GM23338 (cell line): Measurements from ENCODE around the gene CLCNKA. TPM values are rescaled to one million over a fixed set of nuclear protein-coding genes. Genes with fewer than 3 reads are reported as not detected.

ENCODE experiments used
- ATAC-seq: fragments of 200-7000 bp; cut with Tn5 transposase; 3 replicates; pipeline ENCODE4 v1.9.1; 2020
- DNase-seq: peaks from one replicate; pipeline ENCODE4 v3.0.0-alpha.2; 2015; ENCODE audit warnings: low spot score
- H2AFZ ChIP-seq: fragments of 200-600 bp; sonication (generic); 2 replicates; pipeline ENCODE4 v1.8.0; 2016; ENCODE audit warnings: antibody characterized with exemption, mild to moderate bottlenecking, moderate library complexity
- H3F3A ChIP-seq: fragments of 200-600 bp; sonication (generic); replicated peaks from 2 replicates; pipeline ENCODE4 v1.8.0; 2017; ENCODE audit warnings: antibody characterized with exemption, mixed run types, low read depth
- H3K27ac ChIP-seq: fragments of 200-600 bp; sonication (generic); 2 replicates; pipeline ENCODE4 v1.6.1; 2016; ENCODE audit warnings: low read depth
- H3K27me3 ChIP-seq: fragments of 200-600 bp; sonication (generic); 2 replicates; pipeline ENCODE4 v1.8.0; 2016; ENCODE audit warnings: mild to moderate bottlenecking, mixed run types, moderate library complexity; ENCODE audit not compliant: insufficient read depth
- H3K36me3 ChIP-seq: fragments of 200-600 bp; sonication (generic); 2 replicates; pipeline ENCODE4 v1.8.0; 2016; ENCODE audit warnings: mild to moderate bottlenecking; ENCODE audit not compliant: insufficient read depth
- H3K4me1 ChIP-seq: fragments of 200-600 bp; sonication (generic); 2 replicates; pipeline ENCODE4 v1.8.0; 2016; ENCODE audit warnings: mild to moderate bottlenecking, moderate library complexity; ENCODE audit not compliant: insufficient read depth
- H3K4me2 ChIP-seq: fragments of 200-600 bp; sonication (generic); 2 replicates; pipeline ENCODE4 v1.7.1; 2017; ENCODE audit warnings: mixed run types
- H3K4me3 ChIP-seq: fragments of 200-600 bp; sonication (generic); 2 replicates; pipeline ENCODE4 v1.6.1; 2016; ENCODE audit warnings: mixed run types
- H3K79me2 ChIP-seq: fragments of 200-600 bp; sonication (generic); replicated peaks from 2 replicates; pipeline ENCODE4 v1.8.0; 2017; ENCODE audit warnings: mild to moderate bottlenecking; ENCODE audit not compliant: insufficient read depth
- H3K9me2 ChIP-seq: fragments of 200-600 bp; sonication (generic); 2 replicates; pipeline ENCODE4 v1.8.0; 2017; ENCODE audit not compliant: insufficient read depth
- H4K20me1 ChIP-seq: fragments of 200-600 bp; sonication (generic); replicated peaks from 2 replicates; pipeline ENCODE4 v1.8.0; 2017; ENCODE audit warnings: mild to moderate bottlenecking; ENCODE audit not compliant: insufficient read depth
- H3K27ac Mint-ChIP-seq: 2 replicates; pipeline ENCODE4 v1.8.0; 2020; ENCODE audit warnings: inconsistent platforms, mild to moderate bottlenecking, moderate library complexity, mixed read lengths
- H3K27me3 Mint-ChIP-seq: 3 replicates; pipeline ENCODE4 v1.8.0; 2022; ENCODE audit warnings: low read depth, mild to moderate bottlenecking, moderate library complexity, mixed read lengths, inconsistent platforms; ENCODE audit not compliant: insufficient read depth, poor library complexity
- H3K36me3 Mint-ChIP-seq: 3 replicates; pipeline ENCODE4 v1.8.0; 2021; ENCODE audit warnings: low read depth, mild to moderate bottlenecking, inconsistent platforms, moderate library complexity, mixed read lengths
- H3K4me1 Mint-ChIP-seq: 3 replicates; pipeline ENCODE4 v1.8.0; 2020; ENCODE audit warnings: mild to moderate bottlenecking, inconsistent platforms, mixed read lengths
- H3K4me3 Mint-ChIP-seq: 3 replicates; pipeline ENCODE4 v1.8.0; 2021; ENCODE audit warnings: moderate library complexity, mild to moderate bottlenecking, inconsistent platforms, mixed read lengths
- H3K9me3 Mint-ChIP-seq: 3 replicates; pipeline ENCODE4 v1.8.0; 2020; ENCODE audit warnings: moderate library complexity, mild to moderate bottlenecking, inconsistent platforms, mixed read lengths
- CREB1 ChIP-seq: fragments of 250-450 bp; sonication (Bioruptor Pico); IDR thresholded peaks from 2 replicates; pipeline ENCODE4 v1.5.0; 2020; ENCODE audit warnings: low read depth, mild to moderate bottlenecking, moderate library complexity
- EZH2 ChIP-seq: fragments of 200-600 bp; sonication (generic); IDR thresholded peaks from one replicate; pipeline ENCODE4 v1.8.0; 2017; ENCODE audit warnings: antibody characterized with exemption, mild to moderate bottlenecking, low read depth; ENCODE audit not compliant: unreplicated experiment
- EZH2phosphoT487 ChIP-seq: fragments of 200-600 bp; sonication (generic); IDR thresholded peaks from one replicate; pipeline ENCODE4 v1.8.1; 2018; ENCODE audit warnings: antibody characterized with exemption; ENCODE audit not compliant: unreplicated experiment
- NANOG ChIP-seq: IDR thresholded peaks from 2 replicates; pipeline ENCODE4 v1.6.1; 2016; ENCODE audit warnings: antibody characterized with exemption, borderline replicate concordance
- POLR2AphosphoS5 ChIP-seq: IDR thresholded peaks from 2 replicates; pipeline ENCODE4 v1.6.1; 2016; ENCODE audit warnings: antibody characterized with exemption, low read depth
- STAT1 ChIP-seq: IDR thresholded peaks from one replicate; pipeline ENCODE4 v1.6.1; 2016; ENCODE audit warnings: antibody characterized with exemption; ENCODE audit not compliant: unreplicated experiment
- polyA plus RNA-seq: library from polyadenylated mRNA; unstranded; fragments of >200 nt; fragmentation: Nextera tagmentation; extraction: Ambion mirVana; gene quantifications from 2 replicates; pipeline ENCODE4 v1.2.1, GENCODE V29; 2016
- total RNA-seq: library from RNA; depleted of rRNA; stranded (reverse); fragments of >200 nt; shearing (Covaris generic); gene quantifications from 2 replicates; pipeline ENCODE4 v1.2.3, GENCODE V29; 2014
- TF ChIP-seq, protein P1 (sequence below), 2 experiments: fragments of 200-600 bp in 1 of 2; sonication (generic) in 1 of 2; conservative IDR thresholded peaks; 2 replicates each; pipeline versions ENCODE4 v1.5.1 to v1.6.1; 2016 to 2017; ENCODE audit warnings: antibody characterized with exemption in 2 of 2, low read depth in 2 of 2, mild to moderate bottlenecking in 2 of 2, moderate library complexity in 1 of 2
- TF ChIP-seq, protein P2 (sequence below): IDR thresholded peaks from one replicate; pipeline ENCODE4 v1.6.1; 2018; ENCODE audit warnings: antibody characterized with exemption; ENCODE audit not compliant: unreplicated experiment
- TF ChIP-seq, protein P3 (sequence below): IDR thresholded peaks from 2 replicates; pipeline ENCODE4 v1.6.1; 2016; ENCODE audit warnings: antibody characterized with exemption

The CLCNKA gene
- total and polyA plus RNA-seq, 2 experiments from 2014 or later, result 0.59 to 0.76 TPM

DNA sequence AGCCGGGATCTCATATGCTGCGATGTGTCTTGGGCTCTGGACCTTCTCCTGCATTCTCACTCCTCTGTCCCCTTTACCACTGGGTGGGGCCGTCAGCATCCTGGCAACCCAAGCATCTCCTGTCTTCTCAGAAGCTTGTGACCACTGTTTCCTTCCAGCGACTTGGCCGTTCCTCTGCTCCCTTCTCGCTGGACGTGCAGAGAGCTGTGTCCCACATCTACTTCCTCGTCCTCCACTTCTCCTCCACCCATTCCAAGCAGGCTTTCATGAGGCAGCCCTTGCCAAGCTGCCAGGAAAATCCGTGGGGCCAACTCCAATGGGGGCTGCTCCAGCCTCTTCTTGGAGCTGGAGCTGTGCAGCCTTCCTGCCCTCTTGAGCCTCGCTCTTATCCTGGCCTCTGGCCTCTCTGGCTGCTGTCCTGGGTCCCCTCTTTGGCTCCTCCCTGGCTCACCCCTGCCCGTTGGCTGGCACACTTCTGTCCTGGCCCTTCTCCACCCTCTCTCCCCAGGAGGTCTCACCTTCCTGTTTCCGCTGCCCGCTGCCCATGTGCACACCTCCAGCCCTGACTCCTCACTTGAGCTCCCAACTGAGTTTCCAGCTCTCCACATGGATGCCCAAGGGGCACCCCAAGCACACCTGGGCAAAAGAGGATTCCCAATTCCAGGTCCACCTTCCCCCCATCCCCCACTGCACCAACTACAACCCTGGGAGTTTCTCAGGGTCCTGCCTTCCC, 42.9 kb downstream of the CLCNKA start:
- Mint-ChIP-seq H3K36me3 (no peaks in the 10 kb centered on the region), H3K4me3 (no peak overlapping the region), H3K27ac (no peak overlapping the region), H3K4me1 (peaks cover 36% of the 10 kb centered on the region), H3K27me3 (peaks cover 13% of the 10 kb centered on the region), H3K9me3 (no peaks in the 10 kb centered on the region)
- H3K4me3 ChIP-seq, result no peak overlapping the region
- TF ChIP-seq CREB1 (CRISPR knock-in tag), result no peak
- TF ChIP-seq, protein P1, sequence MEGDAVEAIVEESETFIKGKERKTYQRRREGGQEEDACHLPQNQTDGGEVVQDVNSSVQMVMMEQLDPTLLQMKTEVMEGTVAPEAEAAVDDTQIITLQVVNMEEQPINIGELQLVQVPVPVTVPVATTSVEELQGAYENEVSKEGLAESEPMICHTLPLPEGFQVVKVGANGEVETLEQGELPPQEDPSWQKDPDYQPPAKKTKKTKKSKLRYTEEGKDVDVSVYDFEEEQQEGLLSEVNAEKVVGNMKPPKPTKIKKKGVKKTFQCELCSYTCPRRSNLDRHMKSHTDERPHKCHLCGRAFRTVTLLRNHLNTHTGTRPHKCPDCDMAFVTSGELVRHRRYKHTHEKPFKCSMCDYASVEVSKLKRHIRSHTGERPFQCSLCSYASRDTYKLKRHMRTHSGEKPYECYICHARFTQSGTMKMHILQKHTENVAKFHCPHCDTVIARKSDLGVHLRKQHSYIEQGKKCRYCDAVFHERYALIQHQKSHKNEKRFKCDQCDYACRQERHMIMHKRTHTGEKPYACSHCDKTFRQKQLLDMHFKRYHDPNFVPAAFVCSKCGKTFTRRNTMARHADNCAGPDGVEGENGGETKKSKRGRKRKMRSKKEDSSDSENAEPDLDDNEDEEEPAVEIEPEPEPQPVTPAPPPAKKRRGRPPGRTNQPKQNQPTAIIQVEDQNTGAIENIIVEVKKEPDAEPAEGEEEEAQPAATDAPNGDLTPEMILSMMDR (conservative IDR thresholded peaks at IDR 0.05; ENCODE audit: low read depth in 2 of 2), result peak in 1 of 2 experiments; percentile 35; a peak in 2 of 4 replicates
- ATAC-seq (no peak; the same call in 2 of the 3 replicates), DNase-seq (no peak)
- no peaks in the 10 kb centered on the region for H4K20me1 ChIP-seq
- H3K9me2 ChIP-seq, result no peaks in the 10 kb centered on the region
- H2AFZ ChIP-seq, result no peak overlapping the region
- H3K27me3 ChIP-seq, result no peaks in the 10 kb centered on the region
- H3K27ac ChIP-seq, result no peak overlapping the region
- no peaks in the 10 kb centered on the region for H3K79me2 ChIP-seq
- no peaks in the 10 kb centered on the region for H3F3A ChIP-seq
- no peaks in the 10 kb centered on the region for H3K36me3 ChIP-seq
- no peaks in the 10 kb centered on the region; the same call in 1 of the 2 replicates for H3K4me1 ChIP-seq
- H3K4me2 ChIP-seq, result no peak overlapping the region

DNA sequence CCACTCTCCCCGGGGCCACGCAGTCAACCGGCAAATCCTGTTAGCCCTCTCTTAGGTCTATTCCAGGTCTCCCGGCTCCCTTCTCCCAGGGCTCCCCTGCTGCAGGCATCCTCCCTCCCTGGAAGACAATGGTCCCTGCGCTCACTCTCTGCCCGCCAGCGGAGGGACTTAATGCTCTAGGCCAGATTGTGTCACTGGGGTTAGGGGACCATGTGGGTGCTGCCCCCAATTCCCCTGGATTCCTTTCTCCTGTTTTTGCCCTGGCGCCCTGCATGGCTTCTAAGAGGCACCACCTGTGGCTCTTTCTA, 43.4 kb downstream of the CLCNKA start:
- Histone ChIP-seq H3K27ac (no peak overlapping the region), H4K20me1 (no peaks in the 10 kb centered on the region), H3K4me1 (no peaks in the 10 kb centered on the region; the same call in 1 of the 2 replicates), H3K4me2 (no peak overlapping the region), H3K4me3 (no peak overlapping the region), H3K79me2 (no peaks in the 10 kb centered on the region), H3K9me2 (no peaks in the 10 kb centered on the region), H2AFZ (no peak overlapping the region), H3K36me3 (no peaks in the 10 kb centered on the region), H3K27me3 (no peaks in the 10 kb centered on the region), H3F3A (no peaks in the 10 kb centered on the region)
- ATAC-seq (peak; percentile 32), DNase-seq (no peak)
- Mint-ChIP-seq H3K36me3 (no peaks in the 10 kb centered on the region), H3K4me3 (no peak overlapping the region), H3K27me3 (peaks cover 15% of the 10 kb centered on the region), H3K4me1 (peaks cover 36% of the 10 kb centered on the region), H3K9me3 (no peaks in the 10 kb centered on the region), H3K27ac (no peak overlapping the region)
- TF ChIP-seq NANOG (no peak), STAT1 (no peak), CREB1 (CRISPR knock-in tag) (no peak), EZH2phosphoT487 (no peak), EZH2 (no peak), POLR2AphosphoS5 (no peak)
- TF ChIP-seq, protein P2, sequence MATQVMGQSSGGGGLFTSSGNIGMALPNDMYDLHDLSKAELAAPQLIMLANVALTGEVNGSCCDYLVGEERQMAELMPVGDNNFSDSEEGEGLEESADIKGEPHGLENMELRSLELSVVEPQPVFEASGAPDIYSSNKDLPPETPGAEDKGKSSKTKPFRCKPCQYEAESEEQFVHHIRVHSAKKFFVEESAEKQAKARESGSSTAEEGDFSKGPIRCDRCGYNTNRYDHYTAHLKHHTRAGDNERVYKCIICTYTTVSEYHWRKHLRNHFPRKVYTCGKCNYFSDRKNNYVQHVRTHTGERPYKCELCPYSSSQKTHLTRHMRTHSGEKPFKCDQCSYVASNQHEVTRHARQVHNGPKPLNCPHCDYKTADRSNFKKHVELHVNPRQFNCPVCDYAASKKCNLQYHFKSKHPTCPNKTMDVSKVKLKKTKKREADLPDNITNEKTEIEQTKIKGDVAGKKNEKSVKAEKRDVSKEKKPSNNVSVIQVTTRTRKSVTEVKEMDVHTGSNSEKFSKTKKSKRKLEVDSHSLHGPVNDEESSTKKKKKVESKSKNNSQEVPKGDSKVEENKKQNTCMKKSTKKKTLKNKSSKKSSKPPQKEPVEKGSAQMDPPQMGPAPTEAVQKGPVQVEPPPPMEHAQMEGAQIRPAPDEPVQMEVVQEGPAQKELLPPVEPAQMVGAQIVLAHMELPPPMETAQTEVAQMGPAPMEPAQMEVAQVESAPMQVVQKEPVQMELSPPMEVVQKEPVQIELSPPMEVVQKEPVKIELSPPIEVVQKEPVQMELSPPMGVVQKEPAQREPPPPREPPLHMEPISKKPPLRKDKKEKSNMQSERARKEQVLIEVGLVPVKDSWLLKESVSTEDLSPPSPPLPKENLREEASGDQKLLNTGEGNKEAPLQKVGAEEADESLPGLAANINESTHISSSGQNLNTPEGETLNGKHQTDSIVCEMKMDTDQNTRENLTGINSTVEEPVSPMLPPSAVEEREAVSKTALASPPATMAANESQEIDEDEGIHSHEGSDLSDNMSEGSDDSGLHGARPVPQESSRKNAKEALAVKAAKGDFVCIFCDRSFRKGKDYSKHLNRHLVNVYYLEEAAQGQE, result no peak
- TF ChIP-seq, protein P3, sequence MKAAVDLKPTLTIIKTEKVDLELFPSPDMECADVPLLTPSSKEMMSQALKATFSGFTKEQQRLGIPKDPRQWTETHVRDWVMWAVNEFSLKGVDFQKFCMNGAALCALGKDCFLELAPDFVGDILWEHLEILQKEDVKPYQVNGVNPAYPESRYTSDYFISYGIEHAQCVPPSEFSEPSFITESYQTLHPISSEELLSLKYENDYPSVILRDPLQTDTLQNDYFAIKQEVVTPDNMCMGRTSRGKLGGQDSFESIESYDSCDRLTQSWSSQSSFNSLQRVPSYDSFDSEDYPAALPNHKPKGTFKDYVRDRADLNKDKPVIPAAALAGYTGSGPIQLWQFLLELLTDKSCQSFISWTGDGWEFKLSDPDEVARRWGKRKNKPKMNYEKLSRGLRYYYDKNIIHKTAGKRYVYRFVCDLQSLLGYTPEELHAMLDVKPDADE, result no peak
